AG10803 (cell line): Measurements from ENCODE around the gene KCNQ1.

Experiments used
- DNase-seq: peaks from one replicate; pipeline ENCODE4 v3.0.0; 2010; ENCODE audit warnings: low read depth
- H3K4me3 ChIP-seq: 2 replicates; pipeline ENCODE4 v1.5.1; 2011; ENCODE audit warnings: mild to moderate bottlenecking, low read length, control low read depth
- CTCF ChIP-seq: conservative IDR thresholded peaks from 2 replicates; pipeline ENCODE4 v1.5.1; 2011; ENCODE audit warnings: mild to moderate bottlenecking, low read length, control low read depth, inconsistent platforms

KCNQ1 gene

DNA sequence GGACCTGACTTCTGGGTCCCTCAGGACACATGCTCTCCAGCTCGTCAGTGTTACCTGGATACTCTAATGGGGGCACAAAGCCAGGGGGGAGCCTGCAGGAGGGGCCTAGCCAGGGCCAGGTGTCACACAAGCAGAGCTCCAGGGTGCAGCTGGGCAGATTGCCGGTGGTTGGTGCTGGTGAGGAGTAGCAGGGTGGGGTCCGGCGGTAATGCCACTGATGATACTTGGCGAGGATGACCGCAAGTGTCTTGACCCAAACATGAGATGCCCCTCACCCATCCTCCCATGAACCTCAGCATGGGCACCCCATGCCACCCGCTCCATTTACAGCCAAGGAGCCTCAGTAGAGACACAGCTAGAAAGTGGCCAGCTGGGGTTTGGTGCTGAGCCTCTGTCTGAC lies 270.1 kb downstream of the KCNQ1 start:
- H3K4me3 ChIP-seq, result no peak overlapping the region
- TF ChIP-seq CTCF, result no peak
- no peak for DNase-seq

GRCh38 chr11:2715716-2716350 lies 271.0 kb downstream of the KCNQ1 start:
- DNase-seq, result no peak
- H3K4me3 ChIP-seq, result no peak overlapping the region
- no peak for TF ChIP-seq CTCF

DNA sequence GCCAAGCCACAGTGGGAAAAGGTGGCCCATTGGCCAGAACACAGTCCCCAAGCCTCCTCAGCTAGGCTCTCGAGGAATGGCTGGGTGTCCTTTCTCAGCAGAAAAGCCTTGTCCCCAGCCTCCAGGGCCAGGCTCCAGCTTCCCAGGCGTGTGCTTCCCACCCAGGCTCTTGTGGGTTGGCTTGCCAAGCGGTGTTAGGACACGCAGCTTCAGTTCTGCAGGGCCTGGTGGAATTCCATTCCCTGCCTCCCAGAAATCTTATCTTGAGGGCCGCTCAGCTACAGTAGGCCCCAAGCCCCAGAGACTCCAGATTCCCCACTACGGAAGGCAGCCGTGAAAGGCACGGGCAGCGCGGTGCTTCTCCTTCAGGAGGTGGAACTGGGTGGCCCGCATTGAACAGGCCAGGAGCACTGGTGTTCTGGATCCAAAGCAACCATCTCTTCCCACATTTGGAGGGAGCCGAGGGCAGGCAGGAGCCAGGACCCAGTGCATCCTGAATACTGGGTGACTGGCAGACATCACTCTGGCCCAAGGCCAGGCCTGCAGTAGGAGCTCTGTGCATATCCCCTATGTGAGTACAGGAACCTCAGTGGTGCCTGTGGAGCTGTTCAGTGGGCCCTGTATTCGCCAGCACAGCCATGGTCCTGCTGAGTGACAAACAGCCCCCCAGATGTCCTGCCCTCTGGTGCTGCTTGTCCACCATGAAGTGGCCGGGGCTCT lies 271.7 kb downstream of the KCNQ1 start:
- no peak for DNase-seq
- TF ChIP-seq CTCF, result no peak
- no peak overlapping the region for H3K4me3 ChIP-seq

GRCh38 chr11:2717561-2718325 lies 272.9 kb downstream of the KCNQ1 start:
- TF ChIP-seq CTCF, result no peak
- no peak overlapping the region for H3K4me3 ChIP-seq
- no peak for DNase-seq

GRCh38 chr11:2718817-2719438 lies 274.1 kb downstream of the KCNQ1 start:
- H3K4me3 ChIP-seq, result no peak overlapping the region
- DNase-seq, result no peak
- TF ChIP-seq CTCF, result no peak

- DNase-seq, result no peak
- no peak for TF ChIP-seq CTCF
- H3K4me3 ChIP-seq, result no peak overlapping the region
Observed at GRCh38 chr11:2719831-2720590, 275.2 kb downstream of the KCNQ1 start.
